Parathyroid adenoma (tissue), 2 donors: ENCODE measurements around the gene DIAPH2.

Source experiments
- H2AFZ ChIP-seq: fragments of 300-600 bp; sonication (generic); one replicate; pipeline ENCODE4 v1.7.0; 2017; ENCODE audit warnings: antibody characterized with exemption, mild to moderate bottlenecking
- H3K27ac ChIP-seq: fragments of 300-600 bp; sonication (generic); one replicate; pipeline ENCODE4 v1.7.0; 2017
- H3K27me3 ChIP-seq: fragments of 300-600 bp; sonication (generic); one replicate; pipeline ENCODE4 v1.7.0; 2017; ENCODE audit warnings: low read length; ENCODE audit not compliant: control insufficient read depth, insufficient read depth
- H3K36me3 ChIP-seq: fragments of 300-600 bp; sonication (generic); one replicate; pipeline ENCODE4 v1.7.0; 2017; ENCODE audit warnings: low read length; ENCODE audit not compliant: control insufficient read depth, insufficient read depth
- H3K4me1 ChIP-seq: fragments of 300-600 bp; sonication (generic); one replicate; pipeline ENCODE4 v1.7.0; 2017; ENCODE audit warnings: control low read depth
- H3K4me2 ChIP-seq: fragments of 300-600 bp; sonication (generic); one replicate; pipeline ENCODE4 v1.7.0; 2017; ENCODE audit warnings: low read length
- H3K4me3 ChIP-seq: fragments of 300-600 bp; sonication (generic); one replicate; pipeline ENCODE4 v1.7.0; 2017; ENCODE audit warnings: low read depth, low read length
- H3K79me2 ChIP-seq: fragments of 300-600 bp; sonication (generic); one replicate; pipeline ENCODE4 v1.7.0; 2017; ENCODE audit warnings: control low read depth
- H3K9ac ChIP-seq: fragments of 300-600 bp; sonication (generic); one replicate; pipeline ENCODE4 v1.7.0; 2017; ENCODE audit warnings: mild to moderate bottlenecking
- H3K9me3 ChIP-seq: fragments of 300-600 bp; sonication (generic); one replicate; pipeline ENCODE4 v1.7.0; 2017; ENCODE audit warnings: low read length; ENCODE audit not compliant: control insufficient read depth
- CTCF ChIP-seq: fragments of 300-600 bp; sonication (generic); IDR thresholded peaks from one replicate; pipeline ENCODE4 v1.7.0; 2017; ENCODE audit warnings: antibody characterized with exemption, mild to moderate bottlenecking
- donor health status: primary hyperparathyroidism.

DIAPH2 gene

GRCh38 chrX:97050392-97050791, 365.8 kb downstream of the DIAPH2 start:
- Histone ChIP-seq H2AFZ (no peak overlapping the region), H3K4me1 (peaks cover 6% of the 10 kb centered on the region), H3K27me3 (no peaks in the 10 kb centered on the region), H3K4me2 (no peak overlapping the region), H3K9me3 (no peaks in the 10 kb centered on the region), H3K4me3 (no peak overlapping the region), H3K36me3 (no peaks in the 10 kb centered on the region), H3K9ac (no peak overlapping the region), H3K79me2 (no peaks in the 10 kb centered on the region), H3K27ac (no peak overlapping the region)
- no peak for TF ChIP-seq CTCF

GRCh38 chrX:97057349-97057909, 372.8 kb downstream of the DIAPH2 start:
- no peak overlapping the region for H3K4me2 ChIP-seq
- no peak for TF ChIP-seq CTCF
- H3K27me3 ChIP-seq, result no peaks in the 10 kb centered on the region
- H3K9ac ChIP-seq, result no peak overlapping the region
- no peak overlapping the region for H3K27ac ChIP-seq
- H3K9me3 ChIP-seq, result no peaks in the 10 kb centered on the region
- no peaks in the 10 kb centered on the region for H3K79me2 ChIP-seq
- no peak overlapping the region for H2AFZ ChIP-seq
- H3K4me1 ChIP-seq, result peaks cover 6% of the 10 kb centered on the region
- H3K36me3 ChIP-seq, result no peaks in the 10 kb centered on the region
- no peak overlapping the region for H3K4me3 ChIP-seq

- Histone ChIP-seq H3K79me2 (no peaks in the 10 kb centered on the region), H3K4me3 (no peak overlapping the region), H3K27me3 (no peaks in the 10 kb centered on the region), H2AFZ (no peak overlapping the region), H3K9me3 (no peaks in the 10 kb centered on the region), H3K36me3 (no peaks in the 10 kb centered on the region), H3K4me2 (no peak overlapping the region), H3K27ac (no peak overlapping the region), H3K9ac (no peak overlapping the region), H3K4me1 (no peaks in the 10 kb centered on the region)
- no peak for TF ChIP-seq CTCF
Measured at GRCh38 chrX:97060020-97060419, 375.4 kb downstream of the DIAPH2 start.

- Histone ChIP-seq H3K4me3 (no peak overlapping the region), H3K9me3 (no peaks in the 10 kb centered on the region), H3K79me2 (no peaks in the 10 kb centered on the region), H3K27ac (no peak overlapping the region), H3K36me3 (no peaks in the 10 kb centered on the region), H3K4me1 (no peaks in the 10 kb centered on the region), H3K9ac (no peak overlapping the region), H2AFZ (no peak overlapping the region), H3K27me3 (no peaks in the 10 kb centered on the region), H3K4me2 (no peak overlapping the region)
- no peak for TF ChIP-seq CTCF
Measured at GRCh38 chrX:97065066-97065465, 380.4 kb downstream of the DIAPH2 start.

- H3K4me2 ChIP-seq, result no peak overlapping the region
- H3K36me3 ChIP-seq, result no peaks in the 10 kb centered on the region
- no peak overlapping the region for H3K4me3 ChIP-seq
- H3K9ac ChIP-seq, result no peak overlapping the region
- H3K27ac ChIP-seq, result no peak overlapping the region
- H3K9me3 ChIP-seq, result no peaks in the 10 kb centered on the region
- H2AFZ ChIP-seq, result no peak overlapping the region
- H3K27me3 ChIP-seq, result no peaks in the 10 kb centered on the region
- H3K79me2 ChIP-seq, result no peaks in the 10 kb centered on the region
- no peak for TF ChIP-seq CTCF
- no peaks in the 10 kb centered on the region for H3K4me1 ChIP-seq
Measured at GRCh38 chrX:97065973-97066372, 381.3 kb downstream of the DIAPH2 start.
